ENCODE data around the gene SELENOO.

The SELENOO gene

DNA sequence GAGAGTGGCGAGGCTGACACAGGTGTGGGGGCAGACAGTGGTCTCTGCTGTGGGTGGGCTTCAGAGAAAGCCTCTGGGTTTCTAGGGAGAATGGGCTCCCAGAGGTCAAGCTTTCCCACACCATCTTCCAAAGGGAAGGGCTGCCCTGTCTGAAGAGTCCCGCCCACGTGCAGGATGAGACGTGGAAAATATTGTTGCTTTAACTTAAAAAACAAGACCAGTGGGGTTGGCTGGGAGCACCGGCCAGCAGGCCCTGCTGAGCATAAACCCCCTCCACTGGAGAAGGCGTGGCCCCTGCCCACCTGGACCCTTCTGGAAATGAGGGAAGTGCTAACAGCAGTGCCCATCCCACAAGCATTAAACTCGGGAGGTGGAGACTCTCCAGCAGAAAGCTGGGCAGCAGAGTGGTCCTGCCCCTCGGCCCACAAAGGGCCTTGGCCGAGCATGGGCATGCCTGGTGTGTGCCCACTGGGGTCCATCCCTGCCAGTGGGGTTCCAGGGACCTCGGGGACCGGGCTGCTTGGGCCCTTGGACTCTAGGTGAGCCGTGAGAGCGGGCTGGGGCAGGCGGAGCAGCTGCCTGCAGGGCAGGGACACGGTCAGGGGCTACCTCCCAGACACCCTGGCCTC lies 15.4 kb downstream of the SELENOO start:
- DNase-seq (ENCODE audit: low read depth in 3 of 3): no peak

DNA sequence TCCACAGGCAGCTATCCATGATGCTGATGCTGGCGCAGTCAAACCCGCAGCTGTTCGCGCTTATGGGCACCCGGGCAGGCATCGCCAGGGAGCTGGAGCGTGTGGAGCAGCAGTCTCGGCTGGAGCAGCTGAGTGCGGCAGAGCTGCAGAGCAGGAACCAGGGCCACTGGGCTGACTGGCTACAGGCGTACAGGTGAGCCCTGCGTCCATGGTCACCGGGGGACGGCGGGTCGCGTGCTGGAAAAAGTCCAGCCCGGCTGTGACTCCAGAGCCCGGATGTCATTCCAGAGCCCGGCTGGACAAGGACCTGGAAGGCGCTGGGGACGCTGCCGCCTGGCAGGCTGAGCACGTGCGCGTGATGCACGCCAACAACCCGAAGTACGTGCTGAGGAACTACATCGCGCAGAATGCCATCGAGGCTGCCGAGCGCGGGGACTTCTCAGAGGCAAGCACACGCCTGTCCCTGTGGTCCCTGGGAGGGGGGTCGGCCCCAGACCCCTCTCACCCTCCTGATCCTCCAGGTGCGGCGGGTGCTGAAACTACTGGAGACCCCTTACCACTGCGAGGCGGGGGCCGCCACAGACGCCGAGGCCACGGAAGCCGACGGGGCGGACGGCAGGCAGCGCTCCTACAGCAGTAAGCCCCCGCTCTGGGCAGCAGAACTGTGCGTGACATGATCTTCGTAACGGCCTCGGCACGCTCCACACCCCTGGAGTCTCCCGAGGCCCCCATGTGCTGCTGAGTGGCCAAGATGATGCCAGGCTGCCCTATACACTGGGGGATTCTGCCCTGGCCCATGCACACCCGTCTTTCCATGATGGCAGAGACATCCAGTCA lies 16.1 kb downstream of the SELENOO start:
- no peak for DNase-seq (ENCODE audit: low read depth in 3 of 3)

DNA sequence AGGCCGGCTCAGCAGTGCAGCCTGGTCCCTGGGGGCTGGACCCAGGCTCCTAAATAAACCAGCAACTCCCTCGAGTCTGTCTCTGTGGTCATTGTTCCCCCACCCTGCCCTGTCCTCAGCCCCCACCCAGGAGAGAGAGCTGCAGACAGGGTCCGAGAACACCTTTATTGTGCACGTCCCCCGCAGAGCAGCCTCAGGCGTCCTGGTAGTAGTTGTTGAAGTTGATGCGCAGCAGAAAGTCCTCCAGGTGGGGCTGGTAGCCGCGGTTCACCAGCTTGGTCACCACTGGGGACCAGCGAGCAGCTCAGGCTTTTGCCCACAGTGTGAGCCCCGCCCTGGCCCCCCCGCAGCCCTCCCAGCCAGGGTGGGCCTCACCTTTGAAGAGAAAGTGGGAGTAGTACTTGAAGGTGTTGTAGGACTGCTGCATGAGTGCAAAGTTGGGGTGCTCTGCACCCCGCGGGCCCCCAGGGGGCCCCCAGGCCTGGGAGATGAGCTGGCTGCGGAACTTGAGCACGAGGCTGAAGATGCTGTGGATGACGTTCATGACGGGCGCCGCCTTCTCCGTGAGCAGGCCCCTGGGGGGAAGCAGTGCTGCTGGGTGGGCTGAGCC lies 16.8 kb downstream of the SELENOO start:
- DNase-seq (ENCODE audit: low read depth in 3 of 3): no peak

DNA sequence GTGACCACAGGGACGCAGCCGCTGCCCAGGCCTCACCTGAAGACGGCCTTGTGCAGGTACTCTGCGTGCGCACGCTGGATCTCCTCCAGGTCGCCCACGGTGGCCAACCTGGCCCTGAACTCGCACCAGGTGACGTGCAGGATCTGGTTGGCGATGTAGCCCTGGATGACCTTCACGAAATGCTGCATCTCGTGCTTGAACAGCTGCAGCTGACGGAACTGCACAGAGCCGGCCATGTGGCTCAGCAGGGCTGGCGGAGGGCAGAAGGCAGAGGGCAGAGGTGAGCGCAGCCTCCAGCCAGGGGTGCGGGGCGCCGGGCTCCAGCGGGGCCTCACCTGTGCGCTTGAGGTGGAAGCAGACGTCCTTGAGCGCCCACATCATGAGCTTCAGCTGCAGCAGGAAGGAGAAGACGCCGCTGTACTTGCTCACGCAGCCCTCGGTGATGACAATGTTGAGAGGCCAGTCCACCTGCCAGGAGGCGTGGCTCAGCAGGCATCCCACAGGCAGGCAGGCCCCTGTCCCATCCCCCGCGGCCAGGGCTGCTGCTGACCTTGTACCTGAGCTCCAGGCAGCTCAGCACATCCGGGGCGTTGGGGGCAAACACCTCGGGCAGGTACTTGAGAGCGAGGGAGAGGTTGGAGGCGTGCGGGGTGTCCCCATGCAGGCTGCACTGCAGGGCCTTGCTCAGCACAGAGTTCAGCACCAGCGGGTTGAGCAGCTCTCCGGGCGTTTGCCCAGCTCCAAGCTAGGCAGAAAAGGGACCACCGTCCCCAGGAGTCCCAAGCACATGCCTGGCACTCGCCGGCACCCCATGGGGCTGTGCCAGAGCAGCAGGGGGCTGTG lies 17.6 kb downstream of the SELENOO start:
- DNase-seq (ENCODE audit: low read depth in 3 of 3): no peak

DNA sequence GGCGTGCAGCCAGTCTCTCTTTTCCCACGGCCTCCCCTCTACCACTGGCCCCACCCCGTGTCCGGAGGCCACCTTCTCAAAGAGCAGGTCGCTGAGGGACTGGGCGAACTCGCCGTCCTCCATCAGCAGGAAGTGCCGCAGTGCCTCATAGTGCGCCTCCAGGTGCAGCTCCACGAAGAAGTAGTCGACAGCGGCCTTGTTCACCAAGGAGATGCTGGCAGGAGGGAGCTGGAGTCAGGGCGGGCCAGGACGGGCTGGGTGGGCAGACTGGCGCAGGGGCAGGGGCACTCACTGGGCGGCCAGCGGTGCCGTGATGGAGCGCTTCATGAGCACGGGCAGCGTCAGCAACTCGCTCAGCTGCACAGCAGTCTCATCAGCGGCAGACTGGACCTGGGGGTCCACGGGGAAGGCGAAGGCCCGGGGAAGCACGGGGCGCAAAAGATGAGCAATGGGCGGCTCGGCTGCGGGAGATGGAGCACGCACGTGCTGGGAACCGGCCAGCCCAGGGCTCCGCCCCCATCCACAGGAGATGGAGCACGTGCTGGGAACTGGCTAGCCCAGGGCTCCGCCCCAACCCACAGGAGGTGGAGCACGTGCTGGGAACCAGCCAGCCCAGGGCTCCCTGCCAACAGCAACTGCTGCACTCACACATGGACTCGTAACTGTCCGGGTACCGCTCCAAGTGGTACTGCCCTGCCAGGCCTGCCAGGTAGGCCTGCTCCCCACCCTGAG lies 18.4 kb downstream of the SELENOO start:
- no peak for DNase-seq (ENCODE audit: low read depth in 3 of 3)

DNA sequence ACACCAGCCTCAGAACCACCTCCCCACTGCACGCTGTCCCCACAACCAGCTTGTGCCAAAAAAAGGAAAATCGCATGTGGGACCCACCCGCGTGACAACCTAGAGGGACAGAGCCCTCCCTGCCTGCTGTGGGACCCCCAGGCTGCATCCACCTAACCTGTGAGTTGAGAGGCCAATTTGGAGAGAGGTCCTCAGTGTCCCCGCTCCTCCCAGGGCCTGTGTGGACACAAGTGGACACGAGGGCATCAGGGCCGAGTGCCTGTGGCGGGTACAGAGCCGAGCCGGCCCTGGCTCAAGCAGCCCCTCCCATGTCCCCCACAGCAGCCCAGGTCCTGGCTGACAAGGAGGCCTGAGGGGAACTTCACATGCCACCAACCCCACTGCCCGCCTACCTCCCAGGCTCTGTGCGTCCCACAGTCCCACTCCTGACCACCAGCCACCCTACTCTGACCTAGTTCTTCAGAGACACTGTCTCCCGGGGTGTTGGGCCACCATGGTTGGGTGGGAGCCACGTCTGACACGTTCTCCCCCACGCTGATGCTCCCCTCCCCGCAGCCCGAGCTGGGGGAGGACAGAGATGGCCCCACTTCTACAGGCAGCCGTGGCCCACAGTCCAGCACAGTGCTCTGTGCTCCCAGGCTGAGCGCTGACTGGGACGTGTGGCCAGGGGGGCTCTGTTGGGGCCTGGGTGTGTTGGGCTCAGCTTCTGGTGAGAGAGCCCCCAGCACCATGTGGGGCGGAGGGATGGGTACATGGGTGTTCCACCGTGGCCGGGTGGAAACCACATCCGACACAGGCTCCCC lies 19.2 kb downstream of the SELENOO start:
- no peak for DNase-seq (ENCODE audit: low read depth in 3 of 3)

DNA sequence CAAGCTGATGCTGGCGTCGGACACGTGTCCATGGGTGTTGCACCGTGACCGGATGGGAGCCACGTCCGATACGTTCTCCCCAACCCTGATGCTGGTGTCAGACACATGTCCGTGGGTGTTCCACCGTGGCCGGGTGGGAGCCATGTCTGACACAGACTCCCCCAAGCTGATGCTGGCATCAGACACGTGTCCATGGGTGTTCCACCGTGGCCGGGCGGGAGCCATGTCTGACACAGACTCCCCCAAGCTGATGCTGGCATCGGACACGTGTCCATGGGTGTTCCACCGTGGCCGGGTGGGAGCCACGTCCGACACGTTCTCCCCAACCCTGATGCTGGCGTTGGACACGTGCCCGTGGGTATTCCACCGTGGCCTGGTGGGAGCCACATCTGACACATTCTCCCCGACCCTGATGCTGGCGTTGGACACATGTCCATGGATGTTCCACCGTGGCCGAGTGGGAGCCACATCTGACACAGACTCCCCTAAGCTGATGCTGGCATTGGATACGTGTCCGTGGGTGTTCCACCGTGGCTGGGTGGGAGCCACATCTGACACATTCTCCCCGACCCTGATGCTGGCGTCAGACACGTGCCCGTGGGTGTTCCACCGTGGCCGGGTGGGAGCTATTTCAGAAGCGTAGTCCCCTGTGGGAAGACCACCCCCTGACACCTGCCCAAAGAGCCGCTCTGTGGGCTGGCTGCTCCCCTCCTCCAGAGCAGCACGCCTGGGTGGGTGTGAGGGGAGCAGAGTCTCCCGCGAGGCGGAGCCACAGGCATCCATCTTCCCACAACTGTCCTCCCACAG lies 20.0 kb downstream of the SELENOO start:
- no peak for DNase-seq (ENCODE audit: low read depth in 3 of 3)

DNA sequence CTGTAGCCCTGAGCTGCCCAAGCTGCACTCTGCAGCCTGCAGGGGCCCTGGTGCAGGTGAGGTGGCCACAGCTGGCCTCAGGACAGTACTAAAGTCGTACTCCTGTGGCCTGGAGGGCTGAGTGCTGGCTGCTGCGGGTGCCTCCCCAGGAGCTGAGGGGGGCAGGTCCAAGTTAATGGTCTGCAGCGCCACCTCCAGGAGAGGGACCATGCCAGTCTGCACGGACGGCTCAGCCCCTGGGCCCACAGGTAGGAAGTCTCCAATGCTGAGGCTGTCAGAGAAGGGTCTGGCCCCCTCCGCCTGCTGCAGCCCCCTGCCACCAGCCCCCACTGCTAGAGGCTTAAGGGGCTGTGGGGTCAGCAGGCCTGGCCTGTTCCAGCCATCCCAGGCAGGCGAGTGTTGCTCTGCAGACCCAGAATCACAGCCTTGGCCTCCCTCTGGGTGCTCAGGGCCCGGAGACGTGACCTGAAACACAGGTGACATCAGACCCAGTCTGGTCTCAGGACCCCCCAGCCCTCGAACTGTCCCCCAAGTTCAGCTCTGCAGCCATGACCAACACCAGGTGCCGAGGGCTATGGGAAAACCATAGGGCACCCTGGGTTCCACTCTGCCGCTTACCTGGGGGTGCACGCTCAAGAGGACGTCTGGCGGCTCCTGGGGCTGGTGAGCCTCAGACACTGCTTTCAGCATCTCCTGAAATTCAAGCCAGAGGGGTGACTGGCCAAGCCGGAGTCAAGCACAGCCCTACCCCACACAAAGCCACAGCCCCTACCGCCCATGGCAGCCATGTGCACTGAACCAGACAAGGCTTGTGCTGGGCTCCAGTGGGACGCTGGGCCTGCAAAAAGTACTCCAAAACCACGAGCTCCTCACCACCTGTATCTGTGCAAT lies 20.8 kb downstream of the SELENOO start:
- no peak for DNase-seq (ENCODE audit: low read depth in 3 of 3)

DNA sequence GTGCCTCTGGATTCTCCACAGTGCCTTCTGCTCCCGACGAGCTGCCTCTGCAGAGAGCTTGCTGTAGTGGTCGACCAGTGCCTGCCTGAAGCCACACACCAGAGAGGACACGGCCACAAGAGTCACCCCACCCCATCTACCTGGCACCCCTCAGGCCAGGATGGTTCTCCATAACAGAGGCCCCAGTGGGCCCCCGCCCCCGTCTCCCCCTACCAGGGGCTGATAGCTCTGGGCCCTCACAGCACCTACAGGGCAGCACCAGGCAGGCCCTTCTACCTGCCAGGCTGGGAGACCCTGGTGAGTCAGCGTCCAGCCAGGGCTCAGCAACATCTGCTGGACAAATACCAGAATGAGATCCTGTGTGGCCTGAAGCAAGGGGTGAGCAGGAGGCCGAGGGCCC lies 21.7 kb downstream of the SELENOO start:
- DNase-seq (ENCODE audit: low read depth in 3 of 3): no peak

DNA sequence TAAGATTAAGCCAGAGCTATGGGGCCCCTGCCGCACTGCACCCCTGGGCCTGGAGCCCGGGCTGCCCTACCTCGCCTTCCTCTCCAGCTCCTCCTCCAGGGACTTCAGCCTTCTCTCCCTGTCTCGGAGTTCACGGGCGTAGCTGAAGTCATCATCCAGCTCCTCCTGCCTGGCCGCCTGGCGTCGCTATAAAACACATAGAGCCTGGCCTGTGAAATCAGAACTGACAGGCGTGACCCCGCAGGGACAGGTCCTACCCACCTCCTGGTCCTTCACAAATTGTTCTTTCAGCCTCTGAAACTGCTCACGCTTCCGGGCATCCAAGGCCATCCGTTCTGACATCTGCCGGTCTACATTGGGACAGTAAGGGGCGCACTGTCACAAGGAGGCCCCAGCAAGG lies 23.3 kb downstream of the SELENOO start:
- no peak for DNase-seq (ENCODE audit: low read depth in 3 of 3)

DNA sequence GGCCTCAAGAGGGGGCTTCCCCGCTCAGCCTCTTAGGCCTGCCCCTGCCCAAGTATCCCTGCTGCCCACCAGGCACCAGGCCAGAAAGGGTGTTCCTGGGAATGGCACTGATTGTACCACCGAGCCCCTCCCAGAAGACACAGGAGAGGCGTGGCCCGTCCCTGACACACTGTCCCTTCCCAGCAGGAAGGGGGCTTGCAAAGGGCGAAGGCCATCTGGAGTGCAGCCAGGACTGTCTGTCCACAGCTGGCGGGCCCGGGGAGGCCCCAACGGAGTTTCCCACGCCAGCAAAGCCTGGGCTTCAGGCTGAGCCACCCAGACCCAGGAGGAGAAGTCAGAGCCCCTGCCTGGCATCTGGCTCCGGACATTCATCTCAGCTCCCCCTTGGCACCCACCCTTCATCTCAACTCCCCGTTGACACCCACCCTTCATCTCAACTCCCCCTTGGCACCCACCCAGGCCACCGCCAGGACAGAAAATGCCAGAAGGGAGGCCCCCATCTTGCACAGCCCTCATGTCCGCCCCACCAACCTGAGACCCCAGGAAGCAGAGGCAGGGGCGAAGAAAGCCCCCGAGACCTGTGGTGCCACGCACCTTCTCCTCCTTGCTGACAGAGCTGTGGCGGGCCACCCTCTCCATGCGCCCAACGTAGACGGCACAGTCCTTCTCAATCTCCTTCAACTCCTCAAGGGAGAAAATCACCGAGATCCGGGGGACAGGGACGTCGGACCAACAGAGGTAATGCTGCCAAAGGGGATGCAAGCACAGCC lies 24.6 kb downstream of the SELENOO start:
- no peak for DNase-seq (ENCODE audit: low read depth in 3 of 3)

DNA sequence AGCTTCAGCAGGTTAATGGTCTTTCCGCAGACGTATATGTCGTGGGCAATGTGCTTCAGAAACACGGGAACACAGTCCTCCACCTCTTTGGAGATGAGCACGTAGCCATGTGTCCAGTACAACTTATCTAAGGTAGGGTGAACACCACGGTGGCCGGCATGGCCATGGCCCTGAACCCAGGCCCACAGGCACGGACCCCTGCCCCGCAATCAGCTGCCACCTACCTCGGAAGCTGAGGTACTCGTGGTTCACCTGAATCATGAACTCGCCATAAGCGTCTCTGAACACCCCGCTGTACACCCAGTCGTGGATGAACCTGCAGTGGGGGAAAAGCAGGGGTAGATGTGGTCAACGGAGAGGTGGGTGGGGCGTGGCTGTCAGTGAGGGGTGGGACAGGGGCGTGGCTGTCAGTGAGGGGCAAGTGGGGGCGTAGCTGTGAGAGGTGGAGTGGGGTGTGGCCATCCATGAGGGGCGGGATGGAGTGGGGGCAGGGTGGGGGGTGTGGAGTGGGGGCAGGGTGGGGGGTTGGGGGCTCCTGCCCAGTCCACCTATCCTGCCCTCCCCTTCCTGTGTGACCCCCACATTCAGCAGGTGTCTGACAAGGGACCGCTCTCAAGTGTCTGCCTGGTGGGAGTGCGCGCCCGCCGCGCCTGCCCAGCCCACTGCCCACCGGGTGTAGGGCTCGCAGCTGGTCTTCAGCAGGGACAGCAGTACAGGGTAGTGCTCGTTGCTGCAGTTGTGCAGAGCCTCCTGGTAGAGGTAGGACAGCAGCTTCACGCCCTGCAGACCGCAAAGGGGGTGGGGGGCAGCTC lies 25.5 kb downstream of the SELENOO start:
- no peak for DNase-seq (ENCODE audit: low read depth in 3 of 3)

DNA sequence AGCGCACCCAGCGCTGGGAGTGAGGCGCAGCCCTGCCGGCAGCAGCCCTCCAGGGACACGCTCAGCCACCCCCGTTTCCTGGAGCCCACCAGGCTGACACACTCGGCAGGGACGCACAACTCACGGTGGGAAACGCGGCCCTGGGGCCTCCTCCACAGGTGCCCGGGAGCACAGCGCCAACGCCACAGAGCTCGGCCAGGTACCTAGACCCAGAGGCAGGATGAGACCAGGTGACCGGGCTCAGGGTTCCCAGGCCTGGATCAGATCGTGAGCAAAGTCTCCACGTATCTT lies 26.0 kb downstream of the SELENOO start:
- DNase-seq (ENCODE audit: low read depth in 3 of 3): no peak

DNA sequence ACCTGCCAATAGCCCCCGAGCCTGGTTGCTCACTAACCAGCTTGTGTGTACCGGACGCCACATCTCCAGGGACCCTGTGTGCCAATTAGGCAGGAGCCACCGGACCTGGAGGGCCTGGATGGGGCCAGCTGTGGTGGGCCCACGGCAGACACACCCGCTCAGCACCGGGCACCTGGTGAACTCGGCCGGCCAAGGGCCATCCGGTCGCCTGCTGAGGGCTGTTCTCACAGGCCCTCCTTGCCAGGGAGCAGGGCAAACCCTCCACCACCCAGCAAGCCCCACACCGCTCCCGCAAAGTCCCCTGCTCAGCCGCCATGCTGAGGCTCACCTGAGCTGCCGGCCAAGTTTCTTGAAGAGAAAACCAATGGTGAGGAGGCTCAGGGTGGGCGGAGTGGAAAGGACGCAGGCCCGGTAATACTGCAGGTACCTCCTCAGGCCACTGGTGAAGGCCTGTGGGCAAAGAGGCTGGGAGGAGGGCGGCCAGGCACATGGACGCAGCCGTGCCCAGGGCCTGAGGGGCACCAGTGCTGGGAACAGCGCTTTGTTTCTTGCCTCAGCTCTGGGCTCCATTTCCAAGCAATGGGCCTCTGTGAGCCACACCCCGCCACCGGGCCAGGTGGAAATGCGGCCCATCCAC lies 26.9 kb downstream of the SELENOO start:
- no peak for DNase-seq (ENCODE audit: low read depth in 3 of 3)

DNA sequence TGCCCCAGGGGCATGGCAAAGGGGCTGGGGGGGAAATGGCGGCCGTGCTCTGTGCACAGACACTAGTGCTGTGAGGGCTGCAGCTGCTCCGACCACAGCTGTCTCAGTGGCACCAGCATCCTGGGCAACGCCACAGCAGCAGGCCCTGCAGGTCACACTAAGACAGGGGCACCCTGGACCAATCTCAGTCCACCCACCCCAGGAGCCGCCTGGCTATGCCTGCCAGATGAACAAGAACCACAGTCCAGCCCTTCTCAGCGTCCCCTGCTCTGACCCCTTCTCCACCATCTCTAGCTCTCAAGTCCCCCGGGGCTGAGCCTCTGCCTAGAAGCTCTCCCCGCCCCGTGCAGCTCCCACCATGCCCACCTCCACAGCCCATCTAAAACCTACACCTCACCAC lies 27.6 kb downstream of the SELENOO start:
- DNase-seq (ENCODE audit: low read depth in 3 of 3): no peak

DNA sequence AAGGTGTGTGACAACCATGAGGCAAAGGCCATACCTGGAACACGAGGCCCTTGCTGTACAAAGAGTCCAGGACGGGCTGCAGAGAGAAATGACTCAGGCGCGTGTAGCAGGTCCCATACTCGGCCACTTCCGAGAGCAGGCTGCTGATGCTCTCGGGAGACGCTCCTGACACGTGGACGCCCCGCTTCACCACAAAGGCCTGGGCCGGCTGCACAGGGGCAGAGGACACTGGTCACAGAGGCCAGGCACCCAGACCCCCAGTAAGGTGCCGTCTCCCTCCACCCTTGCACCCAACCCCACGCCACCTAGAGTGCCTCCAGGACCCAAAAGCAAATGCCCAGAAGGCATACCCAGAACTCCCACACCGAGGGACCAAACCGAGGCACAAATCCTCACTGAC lies 28.6 kb downstream of the SELENOO start:
- DNase-seq (ENCODE audit: low read depth in 3 of 3): no peak

Data from stimulated activated CD4-positive, alpha-beta T cell treated with anti-CD3 and anti-CD28 coated beads, TNF-alpha, amount 100 ng/mL, for 24 hours (primary cell).